NCI-H510A (cell line): Measurements from ENCODE around the gene SGCD.

Experiments used
- DNase-seq: peaks from one replicate; lab custom pipeline; 2025; lab: John Stamatoyannopoulos, UW

Gene SGCD

DNA sequence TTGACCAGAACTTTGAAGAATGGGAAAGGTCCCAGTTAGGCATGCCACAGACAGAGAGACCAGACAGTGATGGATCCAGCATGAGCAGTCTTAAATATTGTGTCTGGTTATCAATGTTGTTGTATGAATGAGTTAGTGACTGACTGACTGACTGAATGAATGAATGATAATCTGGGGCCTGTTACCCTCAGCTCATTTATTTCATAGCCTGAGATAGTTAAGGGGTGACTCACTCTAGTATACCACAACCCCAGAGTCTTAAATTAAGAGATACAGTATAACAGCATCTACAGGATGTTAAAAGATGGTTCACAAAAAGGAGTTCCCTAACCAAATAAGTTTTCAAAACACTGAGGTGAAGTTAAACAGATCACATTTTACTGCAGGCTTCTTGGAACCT is 133.5 kb downstream of the SGCD start:
- no peak for DNase-seq

DNA sequence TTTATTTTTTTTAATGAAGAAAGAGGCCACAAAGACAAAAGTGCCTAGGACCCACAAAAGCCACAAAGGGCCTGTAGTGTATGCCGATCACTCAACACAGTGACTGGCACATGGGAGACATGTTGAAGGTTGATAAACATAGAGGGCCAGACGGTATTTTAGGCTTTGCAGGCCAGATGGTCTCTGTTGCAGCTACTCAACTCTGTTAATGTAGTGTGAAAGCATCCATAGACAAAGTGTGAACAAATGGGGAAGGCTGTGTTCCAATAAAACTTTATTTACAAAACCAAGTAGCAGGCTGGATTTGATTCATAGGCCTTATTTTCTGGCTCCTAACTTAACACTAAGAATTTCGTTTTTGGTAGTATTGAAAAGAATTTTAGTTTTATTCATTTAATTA is 139.9 kb downstream of the SGCD start:
- no peak for DNase-seq

DNA sequence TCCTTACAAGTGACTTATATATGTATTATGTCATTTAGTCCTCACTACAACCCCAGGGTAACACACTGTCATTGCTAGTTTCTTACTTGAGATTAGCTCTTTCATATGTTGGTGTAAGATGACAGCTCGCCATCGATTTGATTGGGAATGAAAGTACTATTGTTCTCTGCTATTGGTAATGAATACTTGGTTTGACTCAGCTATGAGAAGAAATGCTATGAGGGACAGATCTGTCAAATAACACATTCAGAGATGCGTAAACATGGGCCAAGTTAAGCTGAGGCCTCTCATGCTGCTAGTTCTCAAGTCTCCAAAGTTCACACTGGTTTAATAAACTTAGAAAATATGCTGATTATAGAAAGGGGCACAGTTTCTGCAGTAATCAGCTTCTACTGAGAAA is 142.7 kb downstream of the SGCD start:
- DNase-seq: no peak

DNA sequence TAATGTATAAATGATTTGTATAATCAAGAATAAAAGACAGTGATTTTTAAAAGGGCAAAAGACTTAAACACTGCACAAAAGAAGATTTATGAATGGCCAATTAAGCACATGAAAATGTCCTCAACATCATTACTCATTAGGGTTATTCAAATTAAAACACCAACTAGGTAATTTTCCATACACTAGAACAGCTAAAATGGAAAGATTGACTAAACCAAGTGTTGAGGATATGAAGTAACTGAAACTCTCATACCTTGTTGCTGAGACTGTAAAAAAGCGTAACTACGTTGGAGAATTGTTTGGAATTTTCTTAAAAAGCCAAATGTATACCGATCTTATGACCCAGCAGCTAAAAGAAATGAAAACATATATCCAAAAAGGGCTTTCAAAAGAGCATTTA is 144.9 kb downstream of the SGCD start:
- DNase-seq: no peak

DNA sequence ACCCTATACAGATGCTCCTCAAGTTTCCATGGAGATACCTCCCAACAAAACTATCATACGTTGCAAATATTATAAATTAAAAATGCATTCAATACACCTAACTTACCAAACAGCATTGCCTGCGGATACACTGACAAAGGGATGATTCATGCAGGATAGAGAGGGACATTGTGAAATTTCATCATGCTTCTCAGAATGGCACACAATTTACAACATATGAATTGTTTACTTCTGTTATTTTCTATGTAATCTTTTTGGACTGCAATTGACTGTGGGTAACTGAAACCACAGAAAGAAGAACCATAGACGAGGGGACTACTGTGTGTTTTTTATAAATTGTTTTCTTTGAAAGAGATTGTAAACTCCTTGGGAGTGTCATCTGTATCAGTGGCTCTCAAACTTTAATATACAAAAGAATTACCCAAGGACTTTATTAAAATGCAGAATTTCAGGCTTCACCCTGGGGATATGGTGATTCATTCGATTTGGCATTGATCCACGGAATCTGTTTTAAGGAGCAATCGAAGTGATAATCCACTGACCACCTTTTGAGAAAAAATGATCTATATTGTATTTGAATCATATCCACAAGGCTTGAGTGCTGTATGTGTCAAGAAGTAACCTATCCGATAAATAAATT is 146.4 kb downstream of the SGCD start:
- no peak for DNase-seq

DNA sequence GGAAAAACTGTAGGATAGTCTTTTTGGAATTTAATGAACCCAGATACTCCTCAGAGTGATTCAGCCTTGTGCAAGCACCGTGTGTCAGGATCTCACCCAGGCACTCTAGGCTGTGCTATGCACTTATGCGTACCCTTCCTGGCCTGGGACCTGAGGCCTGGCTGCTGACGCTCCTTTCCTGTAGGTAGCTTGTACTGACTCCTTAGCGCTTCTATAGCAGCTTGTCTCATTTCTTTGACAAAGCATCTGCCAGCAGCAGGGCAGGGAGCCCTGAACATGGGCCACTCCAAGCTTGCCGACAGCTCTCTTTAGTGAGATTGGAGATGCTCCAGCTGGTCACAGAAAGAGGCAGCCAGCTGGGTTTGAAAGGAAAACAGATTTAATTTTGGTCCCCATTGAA is 147.3 kb downstream of the SGCD start:
- DNase-seq: no peak

DNA sequence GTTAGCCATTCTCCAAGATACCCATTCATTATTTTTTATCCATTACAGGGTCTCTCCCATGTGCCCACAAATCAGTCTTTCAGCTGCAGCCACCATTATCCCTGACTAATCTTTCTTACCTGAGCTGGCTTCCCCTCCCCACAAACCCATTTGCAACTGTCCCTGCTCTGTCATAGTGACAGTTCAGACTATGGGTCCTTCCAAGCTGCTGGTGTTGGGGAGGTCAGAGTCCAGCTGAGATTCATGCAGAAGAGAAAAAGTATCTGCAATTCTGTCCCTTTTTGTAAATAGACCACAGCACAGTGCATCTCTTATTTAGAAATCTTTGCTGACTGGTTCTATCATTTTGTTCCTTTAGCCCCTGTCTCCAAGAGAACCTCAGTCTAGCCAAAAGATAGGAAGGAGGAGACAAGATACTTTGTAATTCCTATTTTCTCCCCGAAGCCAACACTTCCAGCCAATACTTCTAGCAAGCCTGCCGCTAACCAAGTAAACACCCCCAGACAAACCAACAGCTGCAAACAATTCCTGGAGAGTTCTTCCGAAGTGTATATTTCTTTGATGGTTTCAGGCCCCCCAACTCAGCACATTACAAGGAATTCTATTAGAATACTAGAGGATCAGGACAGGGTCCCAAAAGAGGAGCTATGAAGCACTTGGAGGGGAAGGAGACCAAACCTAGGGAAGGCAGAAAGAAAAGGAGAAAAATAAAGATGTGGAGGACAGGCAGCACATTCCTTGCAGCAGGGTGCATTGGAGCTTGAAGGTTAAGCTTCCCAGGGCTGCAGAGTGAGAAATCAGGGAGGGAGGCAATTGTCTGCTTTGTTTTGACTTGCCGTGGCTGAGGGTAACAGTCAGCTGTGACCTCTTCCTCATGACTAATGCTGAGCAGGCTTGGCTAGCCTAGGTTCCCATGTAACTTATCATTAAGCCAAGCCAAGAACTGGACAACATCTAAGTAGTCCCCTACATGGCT is 148.5 kb downstream of the SGCD start:
- no peak for DNase-seq

DNA sequence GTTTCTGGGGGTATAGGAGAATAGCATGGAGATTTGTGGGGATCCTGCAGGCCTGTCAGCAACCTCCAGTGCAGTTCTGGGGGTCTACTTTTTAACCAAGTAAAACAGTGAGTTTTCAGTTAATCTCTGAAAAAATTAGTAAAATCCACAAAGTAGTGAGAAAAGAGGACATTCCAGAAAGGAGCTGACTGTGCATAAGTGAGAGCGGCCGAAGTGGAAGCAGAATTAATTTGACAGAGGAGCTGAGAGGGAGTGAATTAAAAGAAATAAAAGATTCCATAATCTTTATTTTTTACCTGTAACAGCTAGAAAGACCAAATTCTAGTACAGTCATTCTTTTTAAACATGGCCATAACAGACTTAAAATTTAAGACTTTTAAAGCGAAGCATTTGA is 149.2 kb downstream of the SGCD start:
- no peak for DNase-seq

DNA sequence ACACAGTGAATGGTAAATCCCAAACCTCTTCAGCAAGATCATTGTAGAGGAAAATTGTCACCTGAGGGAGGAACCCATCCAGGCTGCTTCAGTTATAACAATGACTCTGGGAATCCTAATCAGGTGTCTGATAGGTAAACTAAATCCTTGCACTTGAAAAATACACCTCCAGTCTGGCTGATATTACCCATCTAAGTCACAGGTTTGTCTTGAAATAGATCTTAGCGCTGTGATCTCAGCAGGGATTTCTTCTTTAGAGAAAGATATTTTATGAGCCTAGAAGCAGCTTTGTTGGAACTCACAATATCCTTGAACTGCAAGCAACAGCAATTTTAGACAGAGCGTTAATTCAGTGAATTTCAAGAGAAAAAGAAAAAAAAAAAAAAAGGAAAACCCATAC is 149.7 kb downstream of the SGCD start:
- no peak for DNase-seq

DNA sequence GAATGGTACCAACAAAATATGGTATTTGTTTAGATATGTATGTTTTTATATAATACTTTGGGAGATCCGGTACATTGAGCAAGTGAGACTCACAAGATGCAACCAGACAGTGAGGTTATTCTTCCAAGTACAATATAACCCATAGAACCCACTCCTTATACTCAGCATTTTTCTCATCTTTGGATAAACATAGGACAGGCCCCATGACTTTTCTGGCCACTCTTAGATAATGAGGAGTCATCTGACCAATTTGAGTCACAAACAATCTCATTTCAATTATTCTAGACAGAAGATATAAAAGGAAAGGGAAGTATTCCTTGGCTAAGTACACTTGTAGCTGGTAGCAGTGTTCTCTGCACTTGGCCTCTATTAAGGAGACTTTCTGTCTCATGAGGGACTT is 150.2 kb downstream of the SGCD start:
- no peak for DNase-seq

DNA sequence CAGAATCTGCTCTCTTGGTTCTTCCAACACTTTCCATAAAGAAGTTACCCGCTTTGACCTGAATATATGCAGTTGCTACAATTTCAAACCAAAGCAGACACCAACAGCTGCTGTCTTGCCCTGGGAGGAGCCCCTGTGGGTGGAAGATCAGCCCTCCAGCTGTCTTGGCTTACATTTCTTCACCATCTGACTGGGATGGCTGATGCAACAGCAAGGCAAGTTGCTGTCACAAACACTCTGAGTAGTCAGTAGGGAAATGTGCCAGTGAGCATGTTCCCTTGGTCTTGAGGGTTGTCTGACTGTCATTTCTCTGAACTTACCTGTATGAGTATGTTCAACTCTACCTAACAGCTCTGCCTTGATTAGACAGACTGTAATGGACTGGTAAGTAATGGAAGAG is 152.9 kb downstream of the SGCD start:
- no peak for DNase-seq

DNA sequence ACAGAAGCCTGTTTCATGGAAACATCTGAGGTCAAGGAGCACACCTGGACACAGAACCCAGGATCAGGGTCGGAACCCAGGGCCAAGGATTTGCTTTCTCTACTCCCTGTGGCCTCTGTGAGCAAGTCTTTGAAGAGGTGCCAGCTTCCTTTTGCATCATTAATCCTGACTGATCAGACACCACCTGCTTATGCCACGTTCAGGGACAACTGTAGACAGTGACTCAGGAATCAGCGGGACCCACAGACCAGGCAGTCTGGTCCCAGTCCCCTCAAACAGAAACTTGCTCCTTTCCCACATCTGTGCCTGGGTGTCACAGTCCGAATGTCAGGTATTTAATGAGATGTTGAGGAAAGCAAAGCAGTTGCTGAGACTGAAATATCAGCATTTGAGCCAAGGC is 154.8 kb downstream of the SGCD start:
- DNase-seq: no peak

DNA sequence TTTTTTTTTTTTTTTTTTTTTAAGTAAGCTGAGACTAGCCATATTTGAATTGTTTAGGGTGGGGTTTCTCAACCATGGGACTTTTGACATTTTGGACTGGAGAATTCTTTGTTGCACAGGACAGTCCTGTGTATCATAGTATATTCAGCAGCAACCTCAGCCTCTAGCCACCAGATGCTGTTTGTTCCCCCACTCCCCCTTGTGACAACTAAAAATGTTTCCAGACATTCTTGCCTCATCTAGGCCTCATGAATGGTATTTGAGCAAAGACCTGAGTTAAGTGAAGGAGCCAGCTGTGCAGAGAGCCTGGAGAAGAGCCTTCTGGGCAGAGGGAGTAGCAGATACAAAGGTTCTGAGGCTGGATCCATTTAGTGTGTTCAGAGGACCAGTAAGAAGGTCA is 155.9 kb downstream of the SGCD start:
- no peak for DNase-seq

DNA sequence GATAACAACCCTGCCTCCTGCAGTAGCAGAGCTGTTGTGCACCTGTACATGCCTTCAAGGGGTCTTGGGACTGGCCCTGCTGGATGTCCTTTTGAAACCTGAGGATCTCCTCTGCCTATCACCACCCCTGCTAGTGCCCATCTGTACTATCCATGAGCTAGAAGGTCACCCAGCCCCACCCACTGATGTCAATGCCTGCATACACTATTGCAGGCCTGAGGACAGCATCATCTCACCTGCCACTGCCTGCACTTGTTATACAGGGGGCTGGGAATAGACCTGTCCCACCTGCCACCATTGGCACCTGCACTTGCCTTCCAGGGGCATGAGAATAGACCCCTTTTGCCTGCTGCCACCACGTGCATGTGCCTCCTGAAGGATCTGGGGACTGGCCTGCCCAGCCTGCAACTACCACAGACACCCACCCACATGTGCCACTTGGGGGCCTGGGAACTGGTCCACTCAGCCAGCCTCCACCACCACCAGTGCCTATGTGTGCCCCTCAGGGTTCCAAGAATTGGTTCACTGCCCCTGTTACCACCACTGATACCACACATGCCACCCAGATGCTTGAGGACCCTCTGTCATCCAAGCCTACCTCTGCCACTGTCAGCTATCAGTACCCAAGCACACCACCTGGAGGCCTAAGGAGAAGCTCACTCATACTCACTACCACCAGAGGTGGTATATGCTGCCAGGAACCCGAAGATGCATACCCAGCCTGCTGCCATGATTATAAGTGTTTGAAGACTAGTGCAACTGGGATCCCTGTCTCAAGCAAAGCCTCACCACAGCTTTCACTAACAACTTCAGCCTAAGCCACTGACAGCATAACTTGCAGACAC is 159.7 kb downstream of the SGCD start:
- no peak for DNase-seq

DNA sequence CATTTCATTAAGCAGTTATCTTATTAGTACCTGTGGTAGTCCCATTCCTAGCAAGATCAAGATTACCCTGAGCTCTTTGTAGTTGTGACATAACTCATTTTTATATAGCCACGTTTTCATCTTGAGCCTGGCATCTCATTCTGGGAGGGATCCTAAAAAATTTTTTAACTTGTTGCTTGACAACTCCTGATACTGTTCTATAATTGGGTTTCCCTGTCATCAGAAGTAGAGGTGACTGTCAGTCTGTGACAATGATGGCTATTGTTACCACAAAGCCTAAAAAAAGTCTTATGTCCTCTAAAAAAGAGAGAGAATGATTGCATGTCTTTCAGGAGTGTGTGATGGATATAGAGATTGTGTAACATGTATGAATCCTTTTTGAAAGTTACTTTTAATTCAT is 164.8 kb downstream of the SGCD start:
- no peak for DNase-seq

DNA sequence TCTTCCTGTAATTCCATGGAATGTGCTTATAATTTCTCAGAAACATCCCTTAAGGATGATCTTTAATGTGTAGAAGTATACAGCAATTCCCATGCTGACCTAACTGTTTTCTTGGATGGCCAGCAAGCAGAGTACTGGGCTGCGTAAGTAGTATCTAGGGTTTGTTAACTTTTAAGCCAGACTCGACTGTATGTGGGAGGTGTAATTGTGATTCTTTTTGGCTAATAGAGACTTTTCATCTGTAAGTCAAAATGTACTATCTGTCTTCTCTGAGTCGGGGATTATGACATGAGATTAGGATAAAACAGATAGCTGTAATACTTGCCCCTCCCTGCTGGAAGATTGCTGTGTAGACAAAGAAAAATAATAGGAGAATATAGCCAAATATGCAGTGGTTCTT is 169.3 kb downstream of the SGCD start:
- DNase-seq: no peak

DNA sequence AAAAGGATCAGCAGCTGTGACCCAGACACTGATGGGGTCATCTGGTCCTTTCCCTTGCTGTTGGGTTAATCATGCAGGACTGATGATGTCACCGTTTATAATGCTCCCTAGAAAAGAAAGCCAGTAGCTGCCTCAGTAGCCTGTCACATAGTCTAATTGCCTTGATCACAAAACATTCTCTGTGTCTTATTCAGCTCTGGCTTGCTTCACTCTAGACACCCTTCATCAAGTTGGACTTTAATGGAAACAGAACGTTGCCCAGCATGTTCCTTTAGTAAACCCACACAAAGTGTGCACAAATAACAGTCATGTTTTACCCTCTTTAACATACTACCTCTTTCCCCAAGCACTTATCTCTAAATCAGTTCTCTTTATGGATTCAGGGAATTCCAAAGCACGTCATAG is 170.8 kb downstream of the SGCD start:
- DNase-seq: no peak

DNA sequence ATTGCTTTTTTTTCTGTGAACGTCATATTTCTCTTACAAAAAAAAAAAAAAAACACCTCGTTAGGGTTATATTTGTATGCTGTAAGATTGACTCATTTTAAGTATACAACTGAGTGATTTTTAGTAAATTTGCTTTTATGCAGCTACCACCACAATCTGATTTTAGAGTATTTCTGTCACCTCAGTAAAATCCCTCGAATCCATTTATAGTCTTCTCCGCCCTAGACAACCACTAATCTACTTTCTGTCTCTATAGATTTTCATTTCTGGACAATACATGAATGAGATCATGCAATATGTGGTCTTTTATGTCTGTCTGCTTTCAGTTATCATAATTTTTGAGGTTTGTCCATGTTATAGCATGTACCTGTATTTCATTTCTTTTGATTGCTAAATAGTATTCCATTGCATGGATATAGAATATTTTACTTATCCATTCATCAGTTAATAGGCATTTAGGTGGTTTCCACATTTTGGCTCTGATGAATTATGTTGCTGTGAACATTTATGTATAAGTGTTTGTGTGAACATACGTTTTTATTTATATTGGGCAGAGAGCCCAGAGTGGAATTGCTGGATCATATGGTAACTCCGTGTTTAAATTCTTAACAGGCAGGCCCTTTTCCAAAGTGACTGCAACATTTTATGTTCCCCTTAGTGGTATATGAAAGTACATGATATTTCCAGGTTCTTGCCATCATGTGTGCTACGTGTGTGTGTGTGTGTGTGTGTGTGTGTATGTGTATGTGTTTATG is 171.4 kb downstream of the SGCD start:
- no peak for DNase-seq

DNA sequence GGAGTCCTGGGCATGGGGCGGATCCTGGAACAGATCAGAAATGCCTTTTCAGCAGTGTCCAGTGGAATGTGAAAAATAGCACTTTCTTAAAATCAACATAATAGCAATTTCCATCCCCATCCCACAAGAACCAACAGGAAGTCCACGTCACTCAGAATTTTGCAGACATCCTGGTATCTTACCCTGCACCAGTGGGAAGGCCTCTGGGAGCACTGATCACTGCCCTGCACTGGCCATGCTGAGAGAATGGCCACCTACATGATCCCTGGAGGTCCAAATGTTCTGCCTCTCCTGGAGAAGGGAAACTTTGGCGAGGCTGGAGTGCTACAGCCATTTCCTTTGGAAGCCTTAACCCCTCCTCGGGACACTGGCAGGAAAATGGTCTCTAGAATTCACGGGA is 173.8 kb downstream of the SGCD start:
- DNase-seq: no peak

DNA sequence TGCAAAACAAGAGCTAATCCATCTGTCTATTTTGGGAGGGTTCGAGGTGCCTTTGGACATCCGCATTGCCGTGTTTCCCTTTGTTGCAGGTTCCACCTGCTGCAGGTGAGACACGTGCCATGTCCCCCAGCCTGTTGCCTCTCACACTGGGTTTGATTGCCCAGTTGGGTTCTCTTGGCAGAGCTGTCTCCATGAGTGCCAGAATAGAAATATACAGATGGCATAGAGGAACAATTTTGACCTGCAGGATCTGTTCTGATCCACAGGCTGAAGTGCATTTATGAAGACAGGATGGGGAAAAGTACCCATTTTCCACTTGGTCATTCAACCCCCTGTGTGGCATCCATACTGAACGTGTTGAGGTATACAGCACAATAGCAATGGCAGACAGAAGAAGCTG is 178.1 kb downstream of the SGCD start:
- no peak for DNase-seq

DNA sequence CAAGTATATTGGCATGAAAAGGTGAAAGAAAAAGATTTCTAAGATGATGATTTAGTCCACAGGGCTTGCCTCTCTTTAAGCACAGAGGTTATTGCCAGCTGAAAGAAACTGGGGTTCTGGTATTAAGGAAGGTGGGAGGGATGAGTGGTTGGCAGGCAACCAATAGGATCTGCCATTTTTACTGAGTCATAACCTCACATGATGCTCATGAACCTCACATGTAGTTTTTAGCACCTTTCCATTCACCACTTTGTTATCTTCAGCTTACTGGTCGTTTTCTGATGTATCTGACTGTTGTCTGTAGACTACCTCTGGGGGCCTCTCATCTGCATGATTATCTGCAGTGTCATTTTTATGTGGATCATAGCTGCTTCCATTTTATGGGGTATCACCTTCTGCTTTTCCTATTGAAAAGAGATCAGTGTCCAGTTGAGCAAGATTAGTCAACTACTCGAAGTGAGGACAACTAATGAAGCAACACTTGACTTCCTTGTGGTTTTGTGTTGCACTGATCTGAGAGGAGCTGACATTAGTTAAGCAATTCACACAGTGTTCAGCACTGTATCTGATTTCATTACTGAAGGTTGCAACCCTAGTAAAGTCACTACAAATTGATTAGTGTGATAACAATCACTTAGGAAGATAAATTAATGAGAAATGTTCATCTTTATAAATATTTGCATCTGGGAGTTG is 186.3 kb downstream of the SGCD start:
- DNase-seq: no peak
